Activated T-cell treated with anti-CD3 and anti-CD28 coated beads, Interleukin-2, amount 50 U/mL, for 4 hours (primary cell): ENCODE results near the gene EIF2S3B. TPM values are rescaled to one million over a fixed set of nuclear protein-coding genes. Genes with fewer than 3 reads are reported as not detected.

Source experiments
- total RNA-seq, 3 donors: library from RNA; stranded (reverse); gene quantifications; one replicate each; pipeline ENCODE4 v1.2.1, GENCODE V29; 2021

Gene EIF2S3B
- total RNA-seq, 3 donors from 2014 or later: 0.68 to 6.7 (median 1.2) TPM

Other genes starting within 250 kb of the EIF2S3B start
- gene KLRD1, start 198.0 kb upstream of the EIF2S3B start, total RNA-seq: 10 to 100 TPM in 1 of 3 donors, 1 to 10 TPM in 2; 6.9 to 17.7 (median 7.2) TPM
- 10 to 100 TPM; 19.4 to 57.0 (median 55.4) TPM for gene KLRK1, start 115.8 kb upstream of the EIF2S3B start, total RNA-seq
- gene KLRC4, start 96.1 kb upstream of the EIF2S3B start, total RNA-seq: 1 to 10 TPM in 1 of 3 donors, under 1 TPM in 2; 0.78 to 1.1 (median 0.95) TPM
- under 1 TPM in 2 of 3 donors, not detected in 1; 0.46 to 0.47 TPM for gene KLRC3, start 85.3 kb upstream of the EIF2S3B start, total RNA-seq
- gene KLRC2, start 69.9 kb upstream of the EIF2S3B start, total RNA-seq: under 1 TPM; 0.47 to 0.94 (median 0.71) TPM
- 1 to 10 TPM in 2 of 3 donors, under 1 TPM in 1; 0.86 to 5.0 (median 1.5) TPM for gene KLRC1, start 52.5 kb upstream of the EIF2S3B start, total RNA-seq
- 100 to 1,000 TPM in 1 of 3 donors, 10 to 100 TPM in 2; 78.1 to 104 (median 98.0) TPM for gene MAGOHB, start 107.7 kb downstream of the EIF2S3B start, total RNA-seq
- under 1 TPM; 0.25 to 0.33 (median 0.32) TPM for gene STYK1, start 168.2 kb downstream of the EIF2S3B start, total RNA-seq
- 100 to 1,000 TPM; 135 to 253 (median 179) TPM for gene YBX3, start 217.4 kb downstream of the EIF2S3B start, total RNA-seq